HG02763 (cell line): ENCODE results near the gene PTPN14.

ENCODE experiments used
- ATAC-seq: cut with Tn5 transposase; IDR thresholded peaks from one replicate; pipeline ENCODE4 v1.9.1; 2021; ENCODE audit warnings: mild to moderate bottlenecking, moderate library complexity; ENCODE audit not compliant: unreplicated experiment

Gene PTPN14

GRCh38 chr1:214569357-214570004 is 18.1 kb upstream of the PTPN14 start:
- no peak for ATAC-seq

- no peak for ATAC-seq
Measured at GRCh38 chr1:214568328-214568727, 16.9 kb upstream of the PTPN14 start.

- ATAC-seq, result no peak
Measured at GRCh38 chr1:214567481-214567980, 16.1 kb upstream of the PTPN14 start.

- ATAC-seq, result no peak
Measured at GRCh38 chr1:214566158-214567104, 15.0 kb upstream of the PTPN14 start.

GRCh38 chr1:214565310-214565709 is 13.9 kb upstream of the PTPN14 start:
- no peak for ATAC-seq

- no peak for ATAC-seq
Measured at GRCh38 chr1:214563881-214564280, 12.5 kb upstream of the PTPN14 start.

- ATAC-seq, result no peak
Measured at GRCh38 chr1:214557952-214558735, 6.7 kb upstream of the PTPN14 start.

- no peak for ATAC-seq
Measured at GRCh38 chr1:214553142-214553710, 1.8 kb upstream of the PTPN14 start.

- ATAC-seq, result no peak
Measured at GRCh38 chr1:214552174-214552608, 789 bp upstream of the PTPN14 start.

GRCh38 chr1:214550857-214551435 is 456 bp downstream of the PTPN14 start:
- no peak for ATAC-seq

GRCh38 chr1:214550013-214550856 is 1.2 kb downstream of the PTPN14 start:
- ATAC-seq, result no peak

GRCh38 chr1:214549604-214550003 is 1.8 kb downstream of the PTPN14 start:
- no peak for ATAC-seq

GRCh38 chr1:214548988-214549387 is 2.4 kb downstream of the PTPN14 start:
- ATAC-seq, result no peak

GRCh38 chr1:214548271-214548670 is 3.1 kb downstream of the PTPN14 start:
- ATAC-seq, result no peak

- ATAC-seq, result no peak
Measured at GRCh38 chr1:214547747-214548146, 3.7 kb downstream of the PTPN14 start.

- no peak for ATAC-seq
Measured at GRCh38 chr1:214546886-214547641, 4.3 kb downstream of the PTPN14 start.

- no peak for ATAC-seq
Measured at GRCh38 chr1:214546084-214546483, 5.3 kb downstream of the PTPN14 start.

- ATAC-seq, result no peak
Measured at GRCh38 chr1:214545293-214545692, 6.1 kb downstream of the PTPN14 start.

- no peak for ATAC-seq
Measured at GRCh38 chr1:214544791-214545190, 6.6 kb downstream of the PTPN14 start.
